ENCODE data around the gene ZDHHC8.
A peak's percentile ranks its signal among the peaks of the same experiment; 100 is the strongest.

Gene ZDHHC8

DNA sequence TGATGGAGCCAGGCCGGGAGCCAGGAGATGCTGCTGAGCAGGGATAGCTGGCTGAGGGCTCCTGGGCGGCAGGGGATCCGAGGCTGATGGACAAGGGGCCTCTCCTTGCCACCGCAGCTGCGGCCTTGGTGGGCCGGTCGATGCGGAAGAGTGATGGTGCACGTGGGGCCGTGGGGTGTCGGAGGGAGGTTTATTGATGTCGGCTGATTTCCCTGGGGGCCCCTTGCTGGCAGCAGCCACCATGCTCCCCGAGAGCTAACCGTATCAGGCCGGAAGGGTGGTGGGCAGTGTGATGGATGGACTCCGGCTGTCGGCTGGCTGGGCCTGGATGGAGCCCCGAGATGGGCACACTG, 50.3 kb downstream of the ZDHHC8 start:
- no peak for DNase-seq

DNA sequence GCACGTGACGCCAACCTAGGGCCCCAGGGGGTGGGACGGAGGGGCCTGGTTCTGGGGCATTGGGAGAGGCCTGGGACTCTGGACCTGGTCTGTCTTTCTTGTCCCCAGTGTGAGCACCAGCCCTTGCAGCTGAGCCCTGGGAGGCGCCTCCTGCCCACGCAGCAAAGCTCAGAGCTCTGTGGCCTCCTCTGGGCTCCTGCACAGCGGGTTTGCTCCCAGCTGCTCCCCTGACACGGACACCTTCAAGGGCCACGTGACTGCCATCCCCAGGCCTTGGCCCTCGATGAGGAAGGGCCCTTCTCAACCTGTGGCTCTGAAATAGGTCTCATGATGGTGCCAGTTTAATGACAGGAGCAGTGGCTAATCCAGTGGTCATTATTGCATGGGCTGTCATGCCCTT, 50.8 kb downstream of the ZDHHC8 start:
- DNase-seq = no peak

DNA sequence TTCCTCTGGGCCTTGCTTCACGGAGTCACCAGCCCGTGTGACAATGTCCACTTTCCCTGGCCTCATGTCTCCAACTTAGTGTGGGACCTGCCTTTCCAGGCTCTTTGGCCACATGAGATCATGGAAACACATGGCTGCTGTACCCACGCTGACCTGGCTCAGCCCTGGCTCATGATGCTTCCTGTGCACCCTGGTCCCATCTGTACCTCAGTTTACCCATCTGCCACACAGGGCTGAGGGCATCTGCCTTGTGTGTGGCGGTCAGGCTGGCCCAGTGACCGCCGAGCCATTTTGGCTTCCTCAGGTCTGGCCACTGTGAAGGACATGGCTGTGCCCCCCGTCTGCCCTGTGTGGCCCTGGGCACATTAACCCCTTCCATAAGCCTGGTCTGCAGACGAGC, 51.5 kb downstream of the ZDHHC8 start:
- DNase-seq = no peak

DNA sequence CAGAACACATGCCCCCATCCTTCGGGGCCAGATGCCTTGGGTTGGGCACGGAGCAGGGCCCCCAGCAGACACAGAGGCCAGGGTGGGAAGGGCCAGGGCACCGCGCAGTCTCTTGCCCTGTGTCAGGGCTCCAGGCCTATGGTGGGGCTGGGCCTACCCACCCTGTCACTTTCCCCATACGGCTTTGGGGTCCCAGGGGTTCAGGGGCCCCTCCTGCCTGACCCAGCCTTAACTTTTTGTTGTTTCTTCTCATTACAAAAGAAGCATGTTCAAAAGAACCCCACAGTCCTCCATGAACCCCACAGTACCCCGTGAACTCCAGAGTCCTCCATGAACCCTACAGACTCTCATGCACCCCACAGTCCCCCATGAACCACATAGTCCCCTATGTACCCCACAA, 52.2 kb downstream of the ZDHHC8 start:
- no peak for DNase-seq

DNA sequence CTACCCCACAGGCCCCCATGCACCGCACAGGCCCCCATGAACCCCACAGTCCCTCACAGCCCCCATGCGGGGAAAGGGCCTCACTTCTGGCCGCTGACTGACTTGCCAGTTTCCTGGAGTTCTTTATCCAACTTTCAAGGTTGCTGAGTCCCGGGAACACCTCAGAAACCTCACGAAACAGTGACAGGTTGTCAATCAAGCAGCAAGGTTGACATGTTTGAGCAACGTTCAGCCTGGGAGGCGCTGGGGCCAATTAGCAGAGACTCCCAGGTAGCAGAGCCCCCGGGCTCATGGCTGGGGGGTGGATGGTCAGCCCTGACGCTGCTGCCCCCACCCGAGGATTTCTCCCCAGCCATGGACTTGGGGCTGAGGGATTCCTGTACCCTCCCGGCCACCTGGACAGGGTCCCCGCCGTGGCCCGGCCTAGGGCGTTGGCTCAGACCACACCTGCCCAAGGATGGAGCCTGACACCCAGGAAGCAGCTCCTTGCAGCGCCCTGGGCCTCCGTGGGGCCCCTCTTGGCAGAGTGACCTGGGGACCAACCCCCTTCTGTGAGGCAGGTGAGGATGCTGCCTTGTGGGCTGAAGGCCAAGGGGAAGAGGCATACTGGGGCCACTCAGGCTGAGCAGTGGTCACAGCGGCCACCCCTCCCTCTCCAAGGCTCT, 53.0 kb downstream of the ZDHHC8 start:
- no peak for DNase-seq

DNA sequence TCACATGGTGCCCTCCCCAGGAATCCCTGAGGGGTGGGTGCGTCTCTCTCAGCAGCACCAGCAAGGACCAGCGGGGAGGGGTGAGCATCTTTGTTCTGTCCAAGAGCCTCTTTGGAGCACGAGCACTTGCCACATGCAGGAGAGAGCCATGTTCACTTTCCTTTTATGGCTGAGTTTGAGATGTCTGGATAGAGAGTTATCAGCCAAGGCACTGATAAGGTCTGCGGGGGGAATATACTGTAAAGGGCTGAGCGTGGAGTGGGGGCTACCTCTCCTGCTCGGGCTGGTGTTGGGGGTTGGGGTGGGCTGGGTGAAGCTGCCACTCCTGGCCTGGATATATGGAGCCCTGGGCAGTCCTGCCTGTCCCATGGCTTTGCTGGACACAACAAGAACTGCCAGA, 54.1 kb downstream of the ZDHHC8 start:
- DNase-seq = no peak

DNA sequence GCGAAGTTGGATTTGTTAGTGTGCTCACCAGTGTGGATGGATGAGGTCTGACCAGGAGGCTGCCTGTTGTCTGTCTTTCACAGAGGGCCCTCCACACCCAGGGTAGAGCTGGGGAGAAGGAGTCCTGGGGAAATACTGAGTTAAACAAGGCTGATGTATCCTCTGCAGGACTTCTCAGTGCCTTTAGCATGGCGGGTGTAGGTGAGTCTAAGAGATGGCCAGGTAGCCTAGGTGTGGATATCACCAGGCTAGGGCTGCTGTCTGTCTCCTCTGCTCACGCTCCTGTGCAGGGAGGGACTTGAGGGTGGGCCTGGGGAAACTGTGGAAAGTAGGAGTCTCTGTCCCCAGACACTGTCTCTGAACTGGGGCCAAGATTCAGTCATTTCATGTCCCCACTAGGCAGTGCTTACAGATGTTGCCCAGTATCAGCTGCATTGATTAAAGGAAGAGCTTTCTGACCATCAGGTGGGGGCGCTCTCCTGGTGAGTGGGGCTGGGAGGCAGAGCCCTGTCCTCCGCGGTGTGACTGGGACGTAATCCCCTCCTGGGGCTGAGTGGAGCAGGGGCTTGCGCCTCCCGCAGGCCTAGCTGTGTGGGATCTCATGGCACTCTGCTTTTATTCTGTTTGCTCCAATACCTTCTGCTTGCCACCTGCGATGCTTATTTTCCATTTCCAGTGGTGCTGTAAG, 54.7 kb downstream of the ZDHHC8 start:
- no peak for DNase-seq

DNA sequence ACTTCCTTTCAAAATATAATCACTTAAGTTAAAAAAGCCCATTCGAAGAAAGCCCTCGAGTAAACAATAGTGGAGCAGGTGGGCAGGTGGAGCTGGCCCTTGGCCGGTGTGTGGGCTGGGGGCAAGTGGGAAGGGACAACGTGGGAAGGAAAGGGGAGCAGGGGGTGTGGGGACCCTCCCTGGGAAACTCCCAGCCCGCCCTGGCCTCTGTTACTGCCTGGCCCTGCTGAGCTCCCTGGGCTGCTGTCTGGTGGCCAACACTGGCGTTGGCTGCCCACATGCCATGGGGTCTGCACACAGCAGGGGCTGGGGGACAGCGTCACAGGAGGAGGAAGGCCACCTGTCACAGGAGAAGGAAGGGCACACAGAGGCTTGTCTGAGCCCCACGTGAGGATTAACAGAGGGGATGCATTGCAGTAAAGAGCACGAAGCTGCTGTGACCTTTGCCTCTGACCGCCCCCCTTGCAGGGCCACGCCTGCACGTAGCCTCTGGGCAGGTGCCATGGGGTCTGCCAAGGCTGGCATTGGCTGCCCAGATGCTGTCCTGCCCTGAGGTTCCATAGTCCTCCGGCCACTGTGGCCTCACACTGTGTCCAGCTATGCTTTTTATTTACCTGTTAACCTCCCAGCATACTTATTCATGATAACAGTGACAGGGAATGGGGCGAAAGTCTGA, 55.4 kb downstream of the ZDHHC8 start:
- DNase-seq = no peak

DNA sequence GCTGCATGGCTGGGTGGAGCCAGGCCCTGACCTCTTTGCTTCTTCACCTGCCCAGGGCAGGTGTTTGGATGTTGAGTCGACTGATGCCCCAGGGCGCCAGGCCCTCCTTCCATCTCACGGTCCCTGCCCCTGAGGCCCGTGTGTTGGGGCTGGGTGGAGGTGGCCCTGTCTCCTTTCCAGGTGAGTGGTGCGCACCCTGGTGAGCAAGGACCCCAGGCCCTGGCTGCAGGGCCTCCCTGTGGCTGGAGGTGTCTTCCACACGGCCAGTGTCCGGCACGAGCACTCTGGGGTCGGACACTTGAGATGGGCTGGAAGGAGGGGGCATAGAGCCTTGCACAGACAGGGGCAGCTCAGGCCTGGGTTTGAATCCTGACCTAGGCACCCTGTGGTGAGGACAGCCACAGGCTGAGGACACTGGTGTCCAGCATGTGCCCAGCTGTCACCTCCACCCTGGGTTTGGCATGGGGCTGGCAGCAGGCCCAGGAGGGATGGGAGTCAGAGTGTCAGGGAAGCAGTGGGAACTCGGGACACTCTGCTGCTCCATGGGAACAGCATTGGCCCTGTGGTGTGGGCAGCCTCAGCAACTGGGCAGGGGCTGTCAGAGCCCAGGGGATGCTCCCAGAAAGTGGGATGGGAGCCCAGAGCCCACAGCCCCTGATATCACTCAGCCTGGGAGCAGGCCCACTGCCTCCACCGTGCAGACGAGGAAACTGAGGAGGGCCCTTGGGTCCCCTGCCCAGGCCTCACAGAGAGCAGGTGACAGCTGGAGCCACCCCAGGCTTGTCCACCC, 56.4 kb downstream of the ZDHHC8 start:
- DNase-seq = no peak

DNA sequence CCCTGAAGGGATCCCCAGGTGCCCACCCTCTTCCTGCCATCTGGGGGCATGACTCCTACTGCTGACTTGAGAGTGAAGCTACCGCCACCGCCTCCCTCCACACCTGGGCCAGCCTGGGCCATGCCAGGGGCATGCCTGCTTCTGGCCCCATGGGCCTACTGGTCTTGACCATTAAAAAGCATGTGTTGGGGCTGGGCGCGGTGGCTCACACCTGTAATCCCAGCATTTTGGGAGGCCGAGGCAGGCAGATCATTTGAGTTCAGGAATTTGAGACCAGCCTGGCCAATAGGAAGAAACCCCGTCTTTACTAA, 56.9 kb downstream of the ZDHHC8 start:
- no peak for DNase-seq

DNA sequence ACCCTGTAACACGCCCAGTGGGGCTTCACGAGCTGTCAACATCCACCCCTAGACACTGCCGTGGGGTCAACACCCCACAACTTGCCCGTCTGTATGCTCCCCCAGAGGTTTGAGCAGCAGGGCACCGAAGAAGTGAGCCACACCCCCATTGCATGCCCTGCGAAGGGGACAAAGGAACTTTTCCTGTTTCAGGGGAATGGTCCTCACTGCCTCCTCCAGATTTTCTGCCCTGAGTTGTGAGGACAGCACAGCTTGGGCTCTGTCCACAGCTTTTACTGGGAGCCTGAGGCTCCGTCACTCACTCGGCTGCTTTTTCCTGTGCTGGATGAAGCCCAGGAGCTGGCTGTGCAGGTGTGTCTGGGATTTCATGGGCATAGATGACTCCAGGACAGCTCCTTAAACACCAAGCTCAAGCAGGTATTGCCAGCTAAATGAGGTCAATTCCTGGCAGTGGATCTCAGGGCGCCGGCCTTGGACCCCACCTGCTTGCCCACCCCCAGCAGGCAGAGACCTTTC, 59.5 kb downstream of the ZDHHC8 start:
- no peak for DNase-seq

DNA sequence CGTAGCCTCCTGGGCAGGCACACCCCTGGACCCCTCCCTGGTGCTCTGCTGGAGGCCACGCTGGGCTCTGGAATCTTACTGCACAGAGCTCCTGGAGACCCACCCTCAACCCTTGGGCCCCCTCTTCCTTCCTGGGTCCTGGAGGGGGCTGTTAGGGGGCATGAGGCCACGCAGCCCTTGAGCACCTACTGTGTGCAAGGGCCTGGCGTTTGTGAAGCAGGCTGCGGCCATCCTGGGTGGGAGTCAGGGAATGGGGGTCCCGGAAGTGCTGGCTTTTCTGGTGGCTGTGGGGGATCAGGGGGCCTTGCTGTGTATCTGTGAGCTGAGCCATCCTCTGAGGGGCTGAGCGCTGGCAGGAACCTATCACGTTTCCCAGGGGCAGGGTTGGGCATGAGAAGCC, 60.2 kb downstream of the ZDHHC8 start:
- DNase-seq = no peak

DNA sequence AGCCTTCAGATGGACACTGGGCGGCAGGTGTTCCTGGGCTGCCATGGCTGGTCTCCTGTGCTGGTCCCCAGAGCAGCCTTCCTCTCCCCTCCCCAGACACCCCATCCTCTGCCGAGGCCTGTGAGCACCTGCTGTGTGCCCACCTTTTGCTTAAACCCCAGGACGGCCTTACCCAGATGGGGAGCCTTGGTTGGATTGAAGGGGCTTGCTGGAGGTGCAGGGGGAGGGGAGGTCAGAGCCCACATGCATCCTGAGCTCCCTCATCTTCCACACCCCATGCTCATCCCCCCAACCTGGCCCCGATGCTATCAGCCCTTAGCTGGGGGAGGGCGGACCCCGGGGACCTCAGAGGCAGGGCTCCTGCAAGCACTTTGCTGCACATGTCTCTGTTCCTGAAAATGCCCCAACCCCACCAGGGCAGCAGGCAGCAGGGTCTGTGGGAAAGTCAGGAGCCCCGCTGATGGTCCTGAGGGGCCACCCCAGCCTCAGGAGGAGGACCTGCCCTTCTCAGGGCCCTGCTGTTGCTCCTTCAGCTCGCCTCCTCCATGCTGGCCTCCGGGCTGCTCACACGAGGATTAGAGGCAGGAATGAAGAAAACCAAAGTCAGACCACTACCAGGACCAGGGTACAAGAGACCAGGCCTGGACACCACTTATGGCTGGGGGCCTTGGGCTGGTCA, 60.8 kb downstream of the ZDHHC8 start:
- no peak for DNase-seq

DNA sequence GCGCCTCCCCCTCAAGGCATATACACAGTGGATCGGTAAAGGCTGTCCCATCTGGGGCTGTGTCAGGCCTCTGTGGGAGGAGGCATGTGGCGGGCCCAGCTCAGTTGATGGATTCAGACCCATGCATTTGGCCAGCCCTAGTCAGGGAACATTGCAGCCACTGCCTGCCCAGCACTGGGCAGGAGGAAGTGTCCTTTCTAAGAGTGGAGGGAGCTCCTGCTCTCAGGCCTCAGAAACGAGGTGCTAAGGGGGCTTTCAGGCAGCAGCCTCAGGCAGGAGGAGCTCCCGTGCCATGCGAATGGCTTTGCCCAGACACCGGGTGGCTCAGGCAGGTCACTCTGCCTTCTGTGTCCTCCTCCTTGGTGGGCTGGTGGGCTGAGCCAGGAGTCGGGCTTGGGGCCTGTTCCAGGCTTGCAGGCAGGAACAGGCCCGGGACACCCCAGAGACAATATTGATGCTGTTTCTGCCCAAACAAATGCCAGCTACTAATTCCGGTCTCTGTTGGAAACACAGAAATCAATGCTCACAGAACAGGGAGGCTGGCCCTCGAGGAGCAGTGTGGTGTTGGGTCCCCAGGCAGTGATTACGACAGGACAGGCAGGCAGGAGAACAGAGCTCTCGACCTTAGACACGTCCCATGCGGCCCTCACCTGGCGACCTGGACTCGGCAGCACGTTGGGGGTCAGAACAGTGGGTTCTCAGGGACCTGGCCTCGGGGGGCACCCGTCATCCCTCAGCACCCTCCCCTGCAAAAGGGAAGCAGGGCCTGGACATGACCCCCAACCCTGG, 61.6 kb downstream of the ZDHHC8 start:
- DNase-seq = no peak

DNA sequence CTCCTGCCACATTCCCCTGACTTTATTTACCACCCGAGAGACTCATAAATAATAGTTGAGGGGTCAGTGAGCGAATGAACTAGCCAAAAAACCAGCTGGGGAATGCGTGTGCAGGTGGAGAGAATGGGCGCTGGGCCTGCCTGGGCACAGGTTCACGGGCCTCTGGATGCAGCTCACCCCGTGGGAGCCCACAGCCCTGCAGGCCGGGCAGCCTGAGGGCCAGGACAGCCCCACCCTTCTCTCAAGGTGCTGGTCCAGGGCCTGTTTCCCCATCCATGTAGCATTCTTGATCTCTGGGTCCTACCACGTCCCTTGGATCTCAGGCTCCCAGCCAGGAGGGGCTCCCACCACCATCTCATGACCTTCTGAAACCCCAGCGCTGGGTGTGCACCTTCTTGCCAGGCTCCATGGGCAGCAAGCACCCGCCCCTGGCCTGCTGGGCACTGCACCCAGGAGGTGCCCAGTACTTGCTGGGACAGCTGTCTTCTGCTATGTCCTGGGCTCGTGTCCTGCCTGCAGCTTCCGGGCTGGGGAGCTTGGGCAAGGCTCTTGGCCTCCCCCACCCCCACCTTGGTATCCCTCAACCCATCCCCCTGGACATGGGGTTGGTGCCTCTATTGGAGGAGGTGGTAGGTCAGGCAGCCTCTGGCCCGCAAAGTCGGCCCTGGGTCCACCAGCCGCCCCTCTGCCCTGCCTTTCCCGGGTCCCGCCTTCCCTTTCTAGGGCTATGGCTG, 62.3 kb downstream of the ZDHHC8 start:
- no peak for DNase-seq

DNA sequence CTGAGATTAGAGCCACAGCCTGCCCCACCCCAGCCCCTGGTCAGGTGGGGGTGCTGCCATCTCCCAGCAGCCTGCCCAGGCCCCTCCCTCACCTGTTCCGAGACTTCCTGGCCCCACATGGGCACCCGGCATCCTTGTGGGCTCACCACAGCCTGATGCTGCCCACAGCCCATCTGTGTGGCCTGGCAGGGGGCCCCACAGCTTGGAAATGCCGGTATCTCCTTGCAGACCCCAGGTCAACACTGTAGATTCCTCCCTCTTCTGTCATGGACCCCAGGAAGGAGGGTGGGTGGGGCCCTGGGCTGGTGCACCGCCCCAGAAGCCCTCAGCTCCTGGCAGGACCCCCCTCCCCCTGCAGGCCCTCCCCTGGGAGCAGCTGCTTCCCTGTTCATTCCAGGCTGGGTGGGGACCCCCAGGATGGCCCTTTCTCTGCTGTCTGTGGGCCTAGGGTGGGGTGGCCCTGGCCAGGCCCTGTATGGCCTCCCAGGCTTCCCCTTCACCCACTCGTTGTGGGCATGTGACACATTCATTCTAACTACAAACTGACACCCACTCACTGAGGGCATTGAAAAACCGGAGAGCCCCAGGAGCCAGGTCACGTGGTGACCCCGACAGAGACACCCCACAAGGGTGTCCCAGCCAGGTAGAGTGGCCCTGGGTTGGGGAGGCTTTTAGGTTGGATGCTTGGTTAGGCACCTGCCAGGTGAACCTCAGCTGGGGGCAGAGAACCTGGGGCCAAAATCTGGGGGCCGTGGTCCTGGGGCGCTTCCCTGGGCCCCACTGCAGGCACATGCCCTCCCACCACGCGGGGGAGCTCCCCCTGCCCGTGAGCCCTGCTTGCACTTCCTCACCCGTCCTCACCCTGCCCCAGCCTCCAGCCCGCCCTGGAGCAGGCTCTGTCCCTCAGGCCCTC, 63.3 kb downstream of the ZDHHC8 start:
- no peak for DNase-seq

DNA sequence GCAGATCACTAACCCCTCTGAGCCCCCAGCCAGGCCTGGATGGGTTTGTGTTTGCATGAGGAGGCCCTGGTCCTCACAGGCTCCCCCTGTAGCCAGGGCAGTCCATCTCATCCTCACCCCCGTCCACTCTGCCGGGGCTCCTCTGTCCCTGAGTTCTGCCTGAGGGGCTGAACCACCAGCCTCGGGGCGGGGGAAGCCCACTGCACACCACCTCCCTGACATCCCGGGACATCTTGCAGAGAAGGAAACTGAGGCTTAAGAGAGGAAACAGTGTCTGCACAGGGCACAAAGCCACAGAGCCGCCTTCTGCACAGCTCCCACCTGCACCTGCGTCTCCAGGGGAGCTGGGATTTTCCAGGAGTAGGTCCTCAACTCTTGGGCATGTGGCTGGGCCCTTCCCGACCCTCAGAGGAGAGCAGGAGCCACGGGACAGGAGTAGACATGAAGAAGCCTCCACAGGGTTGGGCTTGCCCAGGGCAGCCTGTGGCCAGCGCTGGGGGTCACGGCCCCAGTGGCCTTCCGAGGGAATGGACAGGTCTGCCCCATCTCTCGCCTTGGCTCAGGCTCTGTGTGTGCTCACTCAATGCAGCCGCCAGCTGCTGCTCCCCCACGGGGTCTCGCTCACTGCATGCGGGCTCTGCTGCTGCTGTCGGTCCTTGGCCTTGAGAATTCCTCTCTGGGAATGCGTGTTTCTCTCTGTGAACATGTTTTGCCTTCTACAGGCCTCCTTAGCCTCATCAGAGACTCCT, 64.7 kb downstream of the ZDHHC8 start:
- DNase-seq = peak; percentile 73
